Measurements from ENCODE around the gene EPS15. TPM values are rescaled to one million over a fixed set of nuclear protein-coding genes. Genes with fewer than 3 reads are reported as not detected.
A peak's percentile ranks its signal among the peaks of the same experiment; 100 is the strongest.
"Not testable (repeated sequence)": the region's sequence is repeated elsewhere in the genome, so short reads cannot be mapped to it uniquely, and the experiment has no call there.

The EPS15 gene
- polyA plus RNA-seq, 1 of the 3 experiments (the other 2 are of a cell fraction) = 17.0 TPM

- no peaks in the 10 kb centered on the region for H3K27me3 ChIP-seq (ENCODE audit: insufficient read depth)
- H3K4me2 ChIP-seq = peak overlapping the region; percentile 42
- H3K9me3 ChIP-seq = no peaks in the 10 kb centered on the region
- no peak overlapping the region for H3K4me3 ChIP-seq (ENCODE audit: low read depth in 2 of 2, low read length in 1 of 2)
- 75% methylated on average over 5 of the region's 5 CpGs for WGBS (ENCODE audit: low lambda C conversion rate)
- H3K9ac ChIP-seq = peak overlapping the region; percentile 32; the same call in 1 of the 2 replicates
- H3K36me3 ChIP-seq (replicated peaks in 1 of 2; ENCODE audit: control insufficient read depth in 1 of 2, insufficient read depth in 2 of 2, low read length in 1 of 2) = peaks cover 23 to 52% of the 10 kb centered on the region in 2 experiments
- peak overlapping the region; percentile 36 to 84; a peak in 3 of 4 replicates for H3K27ac ChIP-seq (ENCODE audit: low read depth in 2 of 2, low read length in 1 of 2)
- no peaks in the 10 kb centered on the region for H4K20me1 ChIP-seq (ENCODE audit: insufficient read depth)
- ChIA-PET CTCF (no interaction called here), POLR2A (no interaction called here)
- H3F3A ChIP-seq (replicated peaks; ENCODE audit: insufficient read depth) = peaks cover 35% of the 10 kb centered on the region
- H3K9me2 ChIP-seq = no peaks in the 10 kb centered on the region
- H3K79me2 ChIP-seq (ENCODE audit: insufficient read depth) = peaks cover 2% of the 10 kb centered on the region; the same call in 1 of the 2 replicates
- H3K4me1 ChIP-seq (ENCODE audit: control insufficient read depth in 1 of 2, insufficient read depth in 2 of 2, low read depth in 1 of 2, low read length in 1 of 2) = peaks cover 0 to 15% of the 10 kb centered on the region in 2 experiments; a peak in 2 of 4 replicates
- TF ChIP-seq CHD2 (IDR thresholded peaks at IDR 0.05; ENCODE audit: low read length, partially characterized antibody) (no peak), MAX (IDR thresholded peaks at IDR 0.05; ENCODE audit: low read depth) (peak; percentile 27; the same call in 1 of the 2 replicates), TEAD4 (IDR thresholded peaks at IDR 0.05; ENCODE audit: borderline replicate concordance, insufficient read depth) (0 out of 2 replicates have a peak, but pooled peaks have one; percentile 7), TCF12 (IDR thresholded peaks at IDR 0.05) (peak; percentile 30; the same call in 1 of the 2 replicates), EP300 (IDR thresholded peaks at IDR 0.05; ENCODE audit: borderline replicate concordance in 1 of 2, low read depth in 1 of 2, low read length in 1 of 2) (0 out of 4 replicates have a peak, but pooled peaks of 1 of the 2 experiments have one; percentile 24), TAF1 (IDR thresholded peaks at IDR 0.05; ENCODE audit: borderline replicate concordance, low read depth, low read length) (no peak), FOSL2 (IDR thresholded peaks at IDR 0.05; ENCODE audit: borderline replicate concordance, low read depth) (0 out of 2 replicates have a peak, but pooled peaks have one; percentile 1), SIN3A (IDR thresholded peaks at IDR 0.05; ENCODE audit: borderline replicate concordance, low read depth, low read length) (no peak), FOXJ3 (CRISPR knock-in tag; IDR thresholded peaks at IDR 0.05) (no peak), MEF2A (IDR thresholded peaks at IDR 0.05; ENCODE audit: borderline replicate concordance, low read depth) (peak; percentile 58; the same call in 1 of the 2 replicates), JUND (IDR thresholded peaks at IDR 0.05) (peak; percentile 9; the same call in 1 of the 2 replicates)
- no peak overlapping the region; the same call in 1 of the 2 replicates for H2AFZ ChIP-seq (ENCODE audit: low read depth)
- no peak for DNase-seq
Observed at GRCh38 chr1:51410568-51411460, 108.3 kb downstream of the EPS15 start.

DNA sequence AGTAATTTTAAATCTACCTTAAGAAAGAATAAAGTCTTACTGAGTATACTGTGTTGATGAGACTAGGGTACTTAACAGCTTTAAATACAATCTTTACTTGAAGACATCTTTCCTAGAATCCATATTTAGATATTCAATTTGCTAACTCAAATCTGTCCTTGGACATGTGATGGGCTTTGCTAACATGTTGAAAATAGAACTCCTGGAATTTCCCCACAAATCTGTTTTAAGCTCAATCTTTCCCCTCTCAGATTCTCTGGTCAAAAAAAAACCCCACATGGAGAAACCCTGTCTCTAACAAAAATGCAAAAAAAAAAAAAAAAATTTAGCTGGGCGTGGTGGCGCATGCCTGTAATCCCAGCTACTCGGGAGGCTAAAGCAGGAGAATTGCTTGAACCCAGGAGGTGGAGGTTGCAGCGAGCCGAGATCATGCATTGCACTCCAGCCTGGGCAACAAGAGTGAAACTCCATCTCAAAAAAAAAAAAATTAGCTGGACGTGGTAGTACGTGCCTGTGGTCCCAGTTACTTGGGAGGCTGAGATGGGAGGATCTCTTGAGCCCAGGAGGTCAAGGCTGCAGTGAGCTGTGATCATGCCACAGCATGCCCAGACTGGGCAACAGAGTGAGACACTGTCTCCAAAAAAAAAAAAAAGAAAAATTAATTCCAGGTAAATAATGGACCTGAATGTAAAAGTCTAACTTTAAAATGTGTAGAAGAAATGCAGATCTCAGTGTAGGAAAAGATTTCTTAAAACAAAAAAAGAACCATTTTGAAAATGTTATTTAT lies 109.1 kb downstream of the EPS15 start:
- H2AFZ ChIP-seq (ENCODE audit: low read depth); H3K9me3 ChIP-seq; H3K4me3 ChIP-seq (ENCODE audit: low read depth in 2 of 2, low read length in 1 of 2); H3K79me2 ChIP-seq (ENCODE audit: insufficient read depth); H4K20me1 ChIP-seq (ENCODE audit: insufficient read depth); POLR2A ChIA-PET; DNase-seq; CTCF ChIA-PET; H3K27me3 ChIP-seq (ENCODE audit: insufficient read depth); H3K9me2 ChIP-seq: not testable (repeated sequence)
- peak overlapping the region; percentile 42 for H3K4me2 ChIP-seq
- 93% methylated on average over 7 of the region's 7 CpGs for WGBS (ENCODE audit: low lambda C conversion rate)
- peaks cover 0 to 15% of the 10 kb centered on the region in 2 experiments; a peak in 2 of 4 replicates for H3K4me1 ChIP-seq (ENCODE audit: control insufficient read depth in 1 of 2, insufficient read depth in 2 of 2, low read depth in 1 of 2, low read length in 1 of 2)
- peaks cover 27 to 54% of the 10 kb centered on the region in 2 experiments for H3K36me3 ChIP-seq (replicated peaks in 1 of 2; ENCODE audit: control insufficient read depth in 1 of 2, insufficient read depth in 2 of 2, low read length in 1 of 2)
- H3K9ac ChIP-seq = 0 out of 2 replicates have a peak overlapping the region, but pooled peaks have one; percentile 32
- peaks cover 35% of the 10 kb centered on the region for H3F3A ChIP-seq (replicated peaks; ENCODE audit: insufficient read depth)
- H3K27ac ChIP-seq (ENCODE audit: low read depth in 2 of 2, low read length in 1 of 2) = peak overlapping the region in 1 of 2 experiments; percentile 84; a peak in 3 of 4 replicates

Measured in SK-N-SH (cell line).